OCI-LY1 (cell line): ENCODE data around the gene CDH23.

Experiments
- H2AFZ ChIP-seq: fragments of 200-600 bp; sonication (generic), shearing (Covaris generic); 2 replicates; pipeline ENCODE4 v1.6.0; 2014; ENCODE audit warnings: antibody characterized with exemption, mild to moderate bottlenecking, low read length
- H3F3A ChIP-seq: fragments of 200-600 bp; sonication (generic), shearing (Covaris generic); 2 replicates; pipeline ENCODE4 v1.6.0; 2014; ENCODE audit warnings: mild to moderate bottlenecking, antibody characterized with exemption, low read length, moderate library complexity; ENCODE audit not compliant: insufficient read depth
- H3K27ac ChIP-seq: fragments of 200-600 bp; sonication (generic); 2 replicates; pipeline ENCODE4 v1.5.1; 2014; ENCODE audit warnings: low read length, mixed run types, mild to moderate bottlenecking, low read depth; ENCODE audit not compliant: poor library complexity, severe bottlenecking
- H3K27me3 ChIP-seq: fragments of 200-600 bp; sonication (generic); 2 replicates; pipeline ENCODE4 v1.6.0; 2014; ENCODE audit warnings: antibody characterized with exemption, mild to moderate bottlenecking, low read length, moderate library complexity; ENCODE audit not compliant: insufficient read depth
- H3K36me3 ChIP-seq: fragments of 200-600 bp; sonication (generic); 2 replicates; pipeline ENCODE4 v1.6.1; 2014; ENCODE audit warnings: mild to moderate bottlenecking, antibody characterized with exemption, low read length, moderate library complexity, mixed read lengths; ENCODE audit not compliant: insufficient read depth
- H3K4me1 ChIP-seq: fragments of 200-600 bp; sonication (generic); 2 replicates; pipeline ENCODE4 v1.5.1; 2014; ENCODE audit warnings: mild to moderate bottlenecking, low read length, moderate library complexity; ENCODE audit not compliant: insufficient read depth, severe bottlenecking
- H3K4me2 ChIP-seq: fragments of 200-600 bp; sonication (generic), shearing (Covaris generic); 2 replicates; pipeline ENCODE4 v1.6.1; 2014; ENCODE audit warnings: low read length
- H3K4me3 ChIP-seq: fragments of 200-600 bp; sonication (generic); 2 replicates; pipeline ENCODE4 v1.5.1; 2014; ENCODE audit warnings: low read length, low read depth, mild to moderate bottlenecking, mixed read lengths; ENCODE audit not compliant: poor library complexity, severe bottlenecking
- H3K79me2 ChIP-seq: fragments of 200-600 bp; shearing (Covaris generic); 2 replicates; pipeline ENCODE4 v1.6.1; 2016; ENCODE audit warnings: mixed run types, low read length, mixed read lengths; ENCODE audit not compliant: insufficient read depth
- H3K9ac ChIP-seq: fragments of 200-600 bp; sonication (generic), shearing (Covaris generic); 2 replicates; pipeline ENCODE4 v1.6.1; 2014; ENCODE audit warnings: mild to moderate bottlenecking, low read length, mixed read lengths
- H3K9me2 ChIP-seq: fragments of 200-600 bp; sonication (generic), shearing (Covaris generic); 2 replicates; pipeline ENCODE4 v1.6.1; 2014; ENCODE audit warnings: low read depth, mild to moderate bottlenecking, low read length, mixed read lengths
- H3K9me3 ChIP-seq: fragments of 200-600 bp; shearing (Covaris generic); 2 replicates; pipeline ENCODE4 v1.6.1; 2014; ENCODE audit warnings: low read length, mixed read lengths
- H4K20me1 ChIP-seq: fragments of 200-600 bp; sonication (generic), shearing (Covaris generic); 2 replicates; pipeline ENCODE4 v1.6.0; 2016; ENCODE audit warnings: mild to moderate bottlenecking, low read length; ENCODE audit not compliant: insufficient read depth
- CTCF ChIP-seq: fragments of 200-600 bp; sonication (generic), shearing (Covaris generic); IDR thresholded peaks from 2 replicates; pipeline ENCODE4 v1.5.1; 2017; ENCODE audit warnings: mild to moderate bottlenecking, antibody characterized with exemption, low read length, moderate library complexity, mixed read lengths
- EZH2 ChIP-seq: fragments of 200-600 bp; sonication (generic), shearing (Covaris generic); IDR thresholded peaks from 2 replicates; pipeline ENCODE4 v1.8.0; 2017; ENCODE audit warnings: borderline replicate concordance, mixed run types, mild to moderate bottlenecking, antibody characterized with exemption, low read length, moderate library complexity, mixed read lengths

Gene CDH23

GRCh38 chr10:71449026-71449425, 52.3 kb downstream of the CDH23 start:
- Histone ChIP-seq H3K27me3 (0 out of 2 replicates have a peak, but pooled peaks cover 6% of the 10 kb centered on the region), H3K9me2 (no peaks in the 10 kb centered on the region), H3K4me1 (no peaks in the 10 kb centered on the region), H3K79me2 (no peaks in the 10 kb centered on the region), H3F3A (no peaks in the 10 kb centered on the region), H2AFZ (no peak overlapping the region), H3K4me3 (no peak overlapping the region), H4K20me1 (no peaks in the 10 kb centered on the region), H3K27ac (no peak overlapping the region), H3K9ac (no peak overlapping the region), H3K36me3 (no peaks in the 10 kb centered on the region), H3K9me3 (no peaks in the 10 kb centered on the region), H3K4me2 (no peak overlapping the region)
- TF ChIP-seq CTCF: no peak
- TF ChIP-seq EZH2: no peak

GRCh38 chr10:71451754-71452153, 55.0 kb downstream of the CDH23 start:
- no peak overlapping the region for H3K9ac ChIP-seq
- H3K36me3 ChIP-seq: no peaks in the 10 kb centered on the region
- TF ChIP-seq EZH2: no peak
- H4K20me1 ChIP-seq: no peaks in the 10 kb centered on the region
- no peak overlapping the region for H3K4me3 ChIP-seq
- no peak overlapping the region for H3K27ac ChIP-seq
- H3K9me3 ChIP-seq: no peaks in the 10 kb centered on the region
- no peaks in the 10 kb centered on the region for H3K9me2 ChIP-seq
- H3K79me2 ChIP-seq: no peaks in the 10 kb centered on the region
- H3K4me2 ChIP-seq: no peak overlapping the region
- no peaks in the 10 kb centered on the region for H3K4me1 ChIP-seq
- H3F3A ChIP-seq: no peaks in the 10 kb centered on the region
- no peak overlapping the region for H2AFZ ChIP-seq
- H3K27me3 ChIP-seq: 0 out of 2 replicates have a peak, but pooled peaks cover 6% of the 10 kb centered on the region

- Histone ChIP-seq H3K4me1 (no peaks in the 10 kb centered on the region), H3K9ac (no peak overlapping the region), H3K27ac (no peak overlapping the region), H3K36me3 (no peaks in the 10 kb centered on the region), H2AFZ (no peak overlapping the region), H3K79me2 (no peaks in the 10 kb centered on the region), H3K4me2 (no peak overlapping the region), H4K20me1 (no peaks in the 10 kb centered on the region), H3K4me3 (no peak overlapping the region), H3K9me2 (no peaks in the 10 kb centered on the region), H3F3A (no peaks in the 10 kb centered on the region), H3K27me3 (no peaks in the 10 kb centered on the region), H3K9me3 (no peaks in the 10 kb centered on the region)
- TF ChIP-seq EZH2: no peak
- no peak for TF ChIP-seq CTCF
Observed at GRCh38 chr10:71453186-71453585, 56.5 kb downstream of the CDH23 start.

- Histone ChIP-seq H3K4me3 (no peak overlapping the region), H3K4me1 (no peaks in the 10 kb centered on the region), H3K36me3 (no peaks in the 10 kb centered on the region), H3K9me3 (no peaks in the 10 kb centered on the region), H3K9ac (no peak overlapping the region), H3K4me2 (no peak overlapping the region), H3K27ac (no peak overlapping the region), H3K79me2 (no peaks in the 10 kb centered on the region), H3F3A (no peaks in the 10 kb centered on the region), H4K20me1 (no peaks in the 10 kb centered on the region), H3K9me2 (no peaks in the 10 kb centered on the region), H2AFZ (no peak overlapping the region), H3K27me3 (no peaks in the 10 kb centered on the region)
- TF ChIP-seq CTCF: no peak
- no peak for TF ChIP-seq EZH2
Observed at GRCh38 chr10:71454347-71454746, 57.6 kb downstream of the CDH23 start.
